Mesothelial cell of epicardium (in vitro differentiated cells): ENCODE measurements around the gene EBF4. TPM values are rescaled to one million over a fixed set of nuclear protein-coding genes. Genes with fewer than 3 reads are reported as not detected.
A peak's percentile ranks its signal among the peaks of the same experiment; 100 is the strongest.

Experiments
- DNase-seq, 2 experiments: peaks; one replicate each; pipeline ENCODE4 v3.0.0; 2021; ENCODE audit warnings: low spot score in 2 of 2; ENCODE audit not compliant: unreplicated experiment in 2 of 2
- H3K27ac Mint-ChIP-seq: 2 replicates; pipeline ENCODE4 v1.8.0; 2021; ENCODE audit warnings: mixed read lengths
- H3K27me3 Mint-ChIP-seq: 2 replicates; pipeline ENCODE4 v1.8.0; 2021; ENCODE audit warnings: low read depth, mixed read lengths
- H3K36me3 Mint-ChIP-seq: 2 replicates; pipeline ENCODE4 v1.8.0; 2021; ENCODE audit warnings: mixed read lengths
- H3K4me1 Mint-ChIP-seq: 2 replicates; pipeline ENCODE4 v1.8.0; 2021; ENCODE audit warnings: mixed read lengths
- H3K4me3 Mint-ChIP-seq: 2 replicates; pipeline ENCODE4 v1.8.0; 2021; ENCODE audit warnings: mild to moderate bottlenecking, moderate library complexity, mixed read lengths
- H3K9me3 Mint-ChIP-seq: 2 replicates; pipeline ENCODE4 v1.8.0; 2021; ENCODE audit warnings: mixed read lengths
- total RNA-seq: library from RNA; stranded (reverse); gene quantifications from 3 replicates; pipeline ENCODE4 v1.2.1, GENCODE V29; 2021
- TF ChIP-seq, protein P1 (sequence below): fragments of 200-600 bp; sonication (generic); IDR thresholded peaks from one replicate; pipeline ENCODE4 v1.5.0; 2021; ENCODE audit warnings: antibody characterized with exemption; ENCODE audit not compliant: unreplicated experiment

Gene EBF4
- total RNA-seq, 1 donor from 2014 or later, result 65.5 TPM

DNA sequence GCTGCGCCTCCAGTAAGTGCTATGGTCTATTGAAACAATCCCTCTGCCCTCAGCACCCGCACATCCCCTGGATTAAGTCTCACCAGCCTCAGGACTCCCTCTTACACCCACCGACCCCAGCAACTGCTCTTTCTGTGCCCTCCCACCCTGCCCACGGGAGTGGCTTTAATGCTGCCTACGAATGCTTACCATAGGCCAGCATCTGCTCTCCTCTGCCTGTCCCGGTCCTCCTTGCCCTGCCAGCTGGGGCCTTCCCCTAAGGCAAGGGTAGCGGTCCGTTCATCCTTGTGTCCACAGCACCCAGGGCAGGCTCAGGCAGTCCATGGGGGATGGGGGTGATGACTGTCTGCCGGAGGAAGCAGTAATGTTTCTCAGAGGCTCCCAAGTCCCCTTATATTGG lies 4.1 kb downstream of the EBF4 start:
- no peak overlapping the region for H3K27ac Mint-ChIP-seq
- peaks cover 76% of the 10 kb centered on the region for H3K27me3 Mint-ChIP-seq
- TF ChIP-seq, protein P1, sequence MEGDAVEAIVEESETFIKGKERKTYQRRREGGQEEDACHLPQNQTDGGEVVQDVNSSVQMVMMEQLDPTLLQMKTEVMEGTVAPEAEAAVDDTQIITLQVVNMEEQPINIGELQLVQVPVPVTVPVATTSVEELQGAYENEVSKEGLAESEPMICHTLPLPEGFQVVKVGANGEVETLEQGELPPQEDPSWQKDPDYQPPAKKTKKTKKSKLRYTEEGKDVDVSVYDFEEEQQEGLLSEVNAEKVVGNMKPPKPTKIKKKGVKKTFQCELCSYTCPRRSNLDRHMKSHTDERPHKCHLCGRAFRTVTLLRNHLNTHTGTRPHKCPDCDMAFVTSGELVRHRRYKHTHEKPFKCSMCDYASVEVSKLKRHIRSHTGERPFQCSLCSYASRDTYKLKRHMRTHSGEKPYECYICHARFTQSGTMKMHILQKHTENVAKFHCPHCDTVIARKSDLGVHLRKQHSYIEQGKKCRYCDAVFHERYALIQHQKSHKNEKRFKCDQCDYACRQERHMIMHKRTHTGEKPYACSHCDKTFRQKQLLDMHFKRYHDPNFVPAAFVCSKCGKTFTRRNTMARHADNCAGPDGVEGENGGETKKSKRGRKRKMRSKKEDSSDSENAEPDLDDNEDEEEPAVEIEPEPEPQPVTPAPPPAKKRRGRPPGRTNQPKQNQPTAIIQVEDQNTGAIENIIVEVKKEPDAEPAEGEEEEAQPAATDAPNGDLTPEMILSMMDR, result no peak
- H3K9me3 Mint-ChIP-seq, result no peaks in the 10 kb centered on the region
- no peak overlapping the region for H3K4me3 Mint-ChIP-seq
- H3K4me1 Mint-ChIP-seq, result peaks cover 12% of the 10 kb centered on the region
- peaks cover 6% of the 10 kb centered on the region for H3K36me3 Mint-ChIP-seq
- DNase-seq, result no peak

DNA sequence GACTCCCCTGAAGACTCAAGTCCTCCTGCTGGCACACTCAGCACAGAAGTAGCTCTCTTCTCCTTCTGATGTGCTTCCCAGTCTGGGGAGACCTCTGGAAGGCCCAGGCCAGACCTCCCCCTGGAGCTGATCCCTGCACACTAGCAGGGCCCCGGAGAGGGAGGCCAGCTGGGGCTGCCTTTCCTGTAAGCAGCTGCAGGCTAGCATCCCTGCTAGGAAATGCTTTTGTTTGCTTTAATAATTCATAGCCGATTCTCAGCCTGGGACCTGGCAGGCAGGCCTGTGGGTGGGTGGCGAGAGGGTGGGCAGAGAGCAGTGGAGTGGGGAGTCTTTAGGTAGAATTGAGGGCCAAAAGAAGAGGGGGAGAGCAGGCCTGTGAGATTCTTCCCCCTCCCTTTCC lies 5.2 kb downstream of the EBF4 start:
- TF ChIP-seq, protein P1, result no peak
- Mint-ChIP-seq H3K36me3 (peaks cover 4% of the 10 kb centered on the region), H3K4me1 (peaks cover 7% of the 10 kb centered on the region), H3K27ac (no peak overlapping the region), H3K9me3 (no peaks in the 10 kb centered on the region), H3K27me3 (peaks cover 81% of the 10 kb centered on the region), H3K4me3 (no peak overlapping the region)
- DNase-seq, result peak in 1 of 2 experiments; percentile 36

DNA sequence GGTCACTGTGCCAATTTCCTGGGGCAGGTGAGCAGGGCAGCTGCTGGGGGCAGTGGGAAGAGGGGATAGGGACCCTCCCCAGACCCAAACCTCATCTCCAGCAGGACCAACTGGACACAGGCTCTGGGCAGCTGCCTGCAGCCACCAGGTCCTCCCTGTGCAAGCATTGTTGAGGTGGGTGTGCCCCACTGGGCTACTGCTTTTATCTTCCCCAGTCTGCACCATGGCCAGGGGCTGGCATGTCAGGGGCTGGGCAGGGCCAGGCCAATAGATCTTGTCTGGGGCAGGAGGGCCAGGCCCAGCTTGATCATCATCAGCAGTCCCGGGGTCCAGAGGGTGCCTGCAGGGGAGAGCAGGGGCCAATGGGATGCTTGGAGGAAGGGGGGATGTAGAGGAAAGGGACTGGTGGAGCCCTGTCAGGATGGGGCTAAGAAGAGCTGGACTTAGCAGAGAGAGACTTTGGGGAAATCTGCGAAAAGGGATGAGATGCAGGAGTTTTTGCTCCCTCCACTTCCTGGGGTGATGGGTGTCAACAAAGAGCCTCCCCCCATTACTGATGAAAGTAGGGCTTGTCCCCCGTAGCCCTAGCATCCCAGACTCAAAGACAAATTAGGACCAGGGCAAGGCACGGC lies 5.7 kb downstream of the EBF4 start:
- H3K9me3 Mint-ChIP-seq, result no peaks in the 10 kb centered on the region
- peaks cover 84% of the 10 kb centered on the region for H3K27me3 Mint-ChIP-seq
- no peak overlapping the region for H3K4me3 Mint-ChIP-seq
- DNase-seq, result peak in 1 of 2 experiments; percentile 37
- TF ChIP-seq, protein P1, result no peak
- no peak overlapping the region for H3K27ac Mint-ChIP-seq
- peaks cover 4% of the 10 kb centered on the region for H3K36me3 Mint-ChIP-seq
- H3K4me1 Mint-ChIP-seq, result peaks cover 7% of the 10 kb centered on the region

DNA sequence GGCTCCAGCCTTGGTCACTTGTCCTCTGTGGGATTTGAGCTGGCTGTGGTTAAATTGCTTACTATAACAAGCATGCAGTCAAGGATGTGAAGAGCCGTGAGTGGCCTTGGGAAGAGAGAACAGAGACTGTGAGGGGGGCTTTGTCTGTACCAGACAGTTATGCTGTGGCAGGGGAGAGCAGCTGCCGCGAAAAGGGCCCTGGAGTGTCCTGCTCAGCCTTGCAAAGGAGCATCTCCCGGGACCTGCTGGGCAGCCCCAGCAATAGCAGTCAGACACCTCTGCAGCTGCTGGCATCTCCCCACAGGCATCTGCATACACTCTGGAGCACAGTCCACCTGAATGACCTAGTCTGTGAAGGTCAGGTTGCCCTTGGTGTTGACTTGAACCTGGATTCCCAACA lies 6.3 kb downstream of the EBF4 start:
- DNase-seq, result peak in 1 of 2 experiments; percentile 14
- Mint-ChIP-seq H3K36me3 (peaks cover 4% of the 10 kb centered on the region), H3K9me3 (no peaks in the 10 kb centered on the region), H3K4me1 (peaks cover 7% of the 10 kb centered on the region), H3K27ac (no peak overlapping the region), H3K4me3 (no peak overlapping the region), H3K27me3 (peaks cover 89% of the 10 kb centered on the region)
- TF ChIP-seq, protein P1, result no peak

DNA sequence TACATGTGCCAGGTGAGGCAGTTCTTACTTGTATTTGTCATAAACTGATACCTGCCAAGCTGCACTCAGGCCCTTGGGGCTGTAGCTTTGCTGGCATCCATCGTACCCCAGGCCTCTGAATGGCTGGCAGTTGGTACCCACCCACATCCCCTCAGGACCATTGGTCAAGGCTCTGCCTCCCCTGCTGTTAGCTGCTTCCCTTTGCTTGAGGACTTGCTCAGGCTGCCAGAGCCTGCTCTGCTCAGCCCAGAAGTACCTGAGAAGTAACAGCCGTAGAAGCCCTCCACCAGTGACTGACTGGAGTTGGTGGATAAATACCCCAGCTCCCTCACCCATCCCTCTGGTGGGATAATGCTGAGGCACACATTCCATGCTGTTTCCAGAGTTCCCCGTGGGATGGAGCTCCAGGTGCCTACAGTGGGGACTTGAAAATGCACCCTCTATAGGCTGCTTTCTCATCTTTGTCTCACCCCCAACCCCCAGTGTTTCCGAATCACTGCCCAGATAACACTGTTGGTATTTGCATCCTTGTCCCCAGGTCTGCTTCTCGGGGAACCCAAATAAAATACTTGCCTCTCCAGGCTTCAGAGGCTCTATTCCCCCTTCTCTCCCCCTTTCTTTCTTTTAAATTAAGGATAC lies 7.3 kb downstream of the EBF4 start:
- H3K36me3 Mint-ChIP-seq, result peaks cover 4% of the 10 kb centered on the region
- no peak overlapping the region for H3K27ac Mint-ChIP-seq
- no peak overlapping the region for H3K4me3 Mint-ChIP-seq
- H3K9me3 Mint-ChIP-seq, result no peaks in the 10 kb centered on the region
- H3K27me3 Mint-ChIP-seq, result peaks cover 87% of the 10 kb centered on the region
- DNase-seq, result peak in 1 of 2 experiments; percentile 14
- TF ChIP-seq, protein P1, result no peak
- peaks cover 2% of the 10 kb centered on the region for H3K4me1 Mint-ChIP-seq
